Right cardiac atrium (tissue), 5 donors: Measurements from ENCODE around the gene CTNS. TPM values are rescaled to one million over a fixed set of nuclear protein-coding genes. Genes with fewer than 3 reads are reported as not detected.

Source experiments
- ATAC-seq, 2 donors: fragments of 200-7000 bp; cut with Tn5 transposase; one replicate each; pipeline versions ENCODE4 v1.8.0 to v1.9.1; 2020; ENCODE audit warnings: moderate library complexity in 2 of 2, mild to moderate bottlenecking in 1 of 2
- DNase-seq, 3 donors: peaks; one replicate each; pipeline ENCODE4 v3.0.0-alpha.2; 2020
- H3K27ac ChIP-seq: one replicate; pipeline ENCODE4 v1.5.1; 2013; ENCODE audit warnings: mild to moderate bottlenecking, low read length, control low read depth, moderate library complexity
- H3K27me3 ChIP-seq: one replicate; pipeline ENCODE4 v1.6.1; 2013; ENCODE audit not compliant: control insufficient read depth, insufficient read depth
- H3K4me1 ChIP-seq: one replicate; pipeline ENCODE4 v1.6.1; 2013; ENCODE audit warnings: low read length; ENCODE audit not compliant: control insufficient read depth, insufficient read depth
- H3K4me3 ChIP-seq: one replicate; pipeline ENCODE4 v1.5.1; 2013; ENCODE audit warnings: low read length, control low read depth
- H3K9me3 ChIP-seq: one replicate; pipeline ENCODE4 v1.6.1; 2013; ENCODE audit warnings: low read length; ENCODE audit not compliant: control insufficient read depth
- WGBS: extraction: QIAGEN DNeasy Blood & Tissue Kit; methylation state at CpG from one replicate; pipeline ENCODE4 v1.1.7; 2013; 5-methylcytosine and 5-hydroxymethylcytosine counted together
- intact Hi-C, 4 donors: fragments of 100-400 bp; cut with DNase I; formaldehyde crosslinking; loops; one replicate each; pipeline versions ENCODE4 v1.11.0 to v1.14.0; 2022 to 2023
- polyA plus RNA-seq: library from polyadenylated mRNA; stranded (reverse); fragments of 200-250 nt; gene quantifications from one replicate; pipeline ENCODE4 v1.2.3, GENCODE V29; 2013
- total RNA-seq, 4 donors: library from RNA; stranded (reverse); fragmentation: NEBNext Ultra II Directional; extraction: Animal tissue kit (Norgen Biotek cat#: 25700); gene quantifications; one replicate each; pipeline ENCODE4 v1.2.1, GENCODE V29; 2021
- donor health status: healthy with polysubstance abuse.
- donor health status: DM: no; HTN: yes; CAD: no.
- donor health status: DM: no; HTN: no; CAD: no.
- donor health status: DM: no; HTN: yes; CAD: no; lungs with severe emphysema.
- donor health status: DM: yes; HTN: yes; CAD: no.

CTNS gene
- total and polyA plus RNA-seq, 5 donors = 7.4 to 10.5 (median 7.9) TPM

DNA sequence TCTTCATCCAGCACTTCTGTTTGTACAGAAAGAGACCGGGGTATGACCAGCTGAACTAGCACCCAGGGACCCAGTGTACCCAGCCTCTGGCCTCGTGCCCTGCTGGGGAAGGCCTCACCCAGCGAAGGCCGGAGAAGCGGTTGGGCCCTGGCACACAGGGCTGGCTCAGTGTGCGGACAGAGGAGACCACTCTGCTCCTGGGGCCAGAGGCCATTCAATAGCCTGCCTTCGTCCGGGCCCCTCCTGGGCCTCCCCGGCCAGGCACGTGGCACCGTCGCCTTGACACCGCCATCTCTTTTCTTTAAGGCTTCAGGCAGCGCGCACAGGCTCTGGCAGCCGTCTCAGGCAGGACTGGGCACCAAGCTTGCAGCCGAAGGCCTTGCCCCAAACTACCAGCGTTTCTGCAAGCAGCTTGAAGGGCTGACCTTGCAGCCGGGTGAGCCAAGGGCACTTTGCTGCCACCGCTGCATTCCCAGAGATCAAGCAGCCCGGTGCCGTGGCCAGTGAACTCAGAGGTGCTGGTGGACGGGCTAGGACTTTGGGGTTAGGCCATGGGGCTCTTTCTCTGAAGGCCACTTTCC is 23.8 kb downstream of the CTNS start:
- no peaks in the 10 kb centered on the region for H3K27me3 ChIP-seq
- no peak overlapping the region for H3K4me3 ChIP-seq
- H3K27ac ChIP-seq = peak overlapping the region; percentile 63
- peak in 2 of 3 donors; percentile 48 to 74 for DNase-seq
- peaks cover 4% of the 10 kb centered on the region for H3K4me1 ChIP-seq
- WGBS = 74% methylated on average over 23 of the region's 23 CpGs
- intact Hi-C loops = no loop called here
- H3K9me3 ChIP-seq = no peaks in the 10 kb centered on the region
- peak; percentile 17 to 18 for ATAC-seq

DNA sequence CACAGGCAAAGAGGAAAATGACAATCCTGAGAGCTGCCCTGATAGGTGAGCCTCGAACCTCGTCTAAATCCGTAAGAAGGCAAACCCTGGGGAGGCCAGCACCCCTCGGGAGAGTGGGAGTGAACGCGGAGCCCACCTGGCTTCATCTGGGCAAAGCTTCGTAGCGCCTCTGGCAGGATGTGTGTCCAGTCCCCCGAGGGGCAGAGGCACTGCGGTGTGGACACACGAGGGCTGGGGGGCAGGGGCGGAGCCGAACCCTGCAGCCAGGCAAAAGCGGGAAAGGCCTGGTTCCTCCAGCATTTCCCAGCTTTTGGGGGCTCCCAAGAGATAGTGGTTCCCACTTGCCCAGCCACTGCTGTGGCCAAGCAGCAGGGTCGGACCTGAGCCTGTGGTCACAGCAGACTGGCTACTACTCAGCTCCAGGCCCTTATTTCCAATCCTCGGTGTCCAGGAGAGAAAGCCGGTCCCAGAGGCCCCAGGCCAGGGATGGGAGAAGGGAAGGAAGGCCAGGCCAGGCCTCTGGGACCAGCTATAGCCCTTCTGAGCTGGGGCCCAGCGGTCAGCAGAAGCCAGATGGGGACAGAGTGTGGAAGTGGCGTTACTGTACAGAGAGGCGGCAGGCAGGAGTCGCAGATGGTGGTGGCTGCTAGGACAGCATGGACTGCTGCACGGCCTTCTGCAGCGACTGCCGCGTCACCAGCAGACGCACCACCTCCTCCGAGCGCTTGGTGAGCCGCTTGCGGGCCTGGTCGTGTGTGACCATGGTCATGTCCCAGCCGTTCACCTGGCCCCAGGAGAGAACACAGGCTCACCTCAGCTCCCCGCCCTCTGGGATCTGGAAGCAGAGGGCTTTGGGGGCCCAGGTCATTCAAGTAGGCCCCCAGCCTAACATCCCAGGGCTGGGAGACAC is 26.8 kb downstream of the CTNS start:
- Histone ChIP-seq H3K4me1 (peaks cover 19% of the 10 kb centered on the region), H3K27ac (no peak overlapping the region), H3K9me3 (no peaks in the 10 kb centered on the region), H3K27me3 (no peaks in the 10 kb centered on the region), H3K4me3 (no peak overlapping the region)
- intact Hi-C loops = no loop called here
- WGBS = 86% methylated on average over 33 of the region's 33 CpGs
- ATAC-seq = no peak
- peak in 1 of 3 donors; percentile 49 for DNase-seq

DNA sequence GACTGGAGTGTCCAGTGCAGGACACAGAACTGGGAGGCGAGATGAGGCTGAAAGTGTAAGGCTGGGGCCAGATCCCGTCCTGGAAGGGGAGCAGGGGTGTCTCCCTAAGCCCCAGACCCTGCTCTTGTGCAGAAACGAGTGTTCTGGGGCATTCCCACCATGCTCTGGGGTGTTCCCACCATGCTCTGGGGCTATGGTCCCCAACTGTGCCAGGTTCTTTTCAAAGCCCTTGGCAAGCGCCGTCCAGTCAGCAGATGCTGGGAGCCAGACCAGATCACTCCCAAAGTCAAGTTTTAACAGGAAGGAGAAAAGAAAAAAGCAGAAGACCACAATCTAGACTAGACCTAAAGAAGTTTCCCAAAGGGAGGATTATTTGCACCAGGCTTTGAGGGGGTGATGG is 29.3 kb downstream of the CTNS start:
- DNase-seq (peak in 1 of 3 donors; percentile 82), ATAC-seq (no peak)
- no peak overlapping the region for H3K4me3 ChIP-seq

DNA sequence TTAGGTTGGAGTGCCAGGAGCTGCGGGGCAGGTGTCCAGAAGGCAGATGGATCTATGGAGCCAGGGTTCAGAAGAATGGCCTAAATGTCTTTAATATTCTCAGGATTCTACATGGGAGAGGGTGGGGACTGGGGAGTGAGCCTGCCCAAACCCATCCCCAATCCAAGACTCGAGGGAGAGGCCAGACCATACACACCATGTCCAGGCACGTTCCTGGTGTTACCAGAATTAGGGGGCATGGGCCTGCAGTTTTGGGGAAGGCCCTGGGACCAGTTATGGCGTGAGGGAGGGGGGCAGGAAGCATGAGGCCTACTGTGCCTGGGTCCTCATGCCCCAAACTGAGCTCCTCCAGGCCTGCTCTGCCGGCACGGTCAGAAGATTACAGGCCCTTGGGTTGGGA is 30.0 kb downstream of the CTNS start:
- Histone ChIP-seq H3K27ac (peak overlapping the region; percentile 88), H3K4me1 (peaks cover 15% of the 10 kb centered on the region), H3K4me3 (peak overlapping the region; percentile 13), H3K9me3 (no peaks in the 10 kb centered on the region), H3K27me3 (no peaks in the 10 kb centered on the region)
- ATAC-seq (no peak), DNase-seq (peak in 1 of 3 donors; percentile 58)
- WGBS = 60% methylated on average over 6 of the region's 6 CpGs
- intact Hi-C loops = no loop called here

More for the DNA sequence above, 29.3 kb downstream of the CTNS start:
- no peaks in the 10 kb centered on the region for H3K27me3 ChIP-seq
- H3K9me3 ChIP-seq = no peaks in the 10 kb centered on the region
- H3K27ac ChIP-seq = peak overlapping the region; percentile 88
- 56% methylated on average over 5 of the region's 5 CpGs for WGBS
- intact Hi-C loops = no loop called here
- H3K4me1 ChIP-seq = peaks cover 15% of the 10 kb centered on the region

DNA sequence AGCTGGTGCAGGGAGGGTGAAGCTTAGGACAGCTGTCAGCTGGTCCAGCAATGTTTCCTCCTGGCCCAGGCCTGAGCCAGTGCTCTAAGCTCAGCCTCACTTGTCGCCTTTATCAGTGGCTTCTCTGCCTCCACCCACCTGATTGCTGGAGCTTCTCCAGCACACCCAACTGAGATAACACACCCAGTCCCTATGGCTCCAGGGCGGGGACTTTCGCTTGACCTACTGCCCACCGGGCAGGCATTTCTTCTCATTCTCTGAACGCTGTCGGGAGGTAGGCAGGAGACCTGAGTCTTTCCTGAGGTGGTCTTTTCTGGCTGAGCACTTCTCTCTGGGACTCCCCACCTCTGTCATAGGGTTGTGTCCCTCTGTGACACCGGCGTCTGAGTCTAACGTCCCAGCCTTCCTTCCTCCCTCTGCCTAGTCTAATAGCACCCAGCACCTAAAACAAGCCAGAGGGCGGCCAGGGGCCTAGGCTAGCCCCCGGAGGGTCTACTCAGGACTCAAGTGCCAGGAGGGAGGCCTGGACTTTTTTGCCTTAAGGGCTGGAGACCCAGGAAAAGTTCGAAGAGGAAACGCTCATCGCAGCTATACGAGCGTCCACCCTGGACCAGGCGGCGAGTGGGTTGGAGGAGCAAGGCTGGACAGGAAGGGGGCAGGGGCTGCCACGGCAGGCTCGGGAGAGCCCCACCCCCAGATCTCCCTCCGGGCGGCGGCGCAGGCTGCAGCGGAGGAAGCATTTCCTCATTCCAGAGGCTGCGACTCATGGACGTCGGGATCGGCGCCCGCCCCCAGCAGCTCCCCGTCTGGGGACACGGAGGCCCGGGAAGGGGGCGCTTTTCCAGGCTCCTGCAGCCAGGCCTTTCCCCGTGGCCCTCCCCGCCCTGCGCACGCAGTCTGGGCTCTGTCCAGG is 31.1 kb downstream of the CTNS start:
- H3K27ac ChIP-seq = peak overlapping the region; percentile 99
- intact Hi-C loops = no loop called here
- H3K4me3 ChIP-seq = peak overlapping the region; percentile 57
- 2% methylated on average over 39 of the region's 39 CpGs for WGBS
- H3K9me3 ChIP-seq = no peaks in the 10 kb centered on the region
- no peaks in the 10 kb centered on the region for H3K27me3 ChIP-seq
- peaks cover 15% of the 10 kb centered on the region for H3K4me1 ChIP-seq
- DNase-seq = peak; percentile 96 to 97 (median 97)
- ATAC-seq = peak; percentile 87 to 90

DNA sequence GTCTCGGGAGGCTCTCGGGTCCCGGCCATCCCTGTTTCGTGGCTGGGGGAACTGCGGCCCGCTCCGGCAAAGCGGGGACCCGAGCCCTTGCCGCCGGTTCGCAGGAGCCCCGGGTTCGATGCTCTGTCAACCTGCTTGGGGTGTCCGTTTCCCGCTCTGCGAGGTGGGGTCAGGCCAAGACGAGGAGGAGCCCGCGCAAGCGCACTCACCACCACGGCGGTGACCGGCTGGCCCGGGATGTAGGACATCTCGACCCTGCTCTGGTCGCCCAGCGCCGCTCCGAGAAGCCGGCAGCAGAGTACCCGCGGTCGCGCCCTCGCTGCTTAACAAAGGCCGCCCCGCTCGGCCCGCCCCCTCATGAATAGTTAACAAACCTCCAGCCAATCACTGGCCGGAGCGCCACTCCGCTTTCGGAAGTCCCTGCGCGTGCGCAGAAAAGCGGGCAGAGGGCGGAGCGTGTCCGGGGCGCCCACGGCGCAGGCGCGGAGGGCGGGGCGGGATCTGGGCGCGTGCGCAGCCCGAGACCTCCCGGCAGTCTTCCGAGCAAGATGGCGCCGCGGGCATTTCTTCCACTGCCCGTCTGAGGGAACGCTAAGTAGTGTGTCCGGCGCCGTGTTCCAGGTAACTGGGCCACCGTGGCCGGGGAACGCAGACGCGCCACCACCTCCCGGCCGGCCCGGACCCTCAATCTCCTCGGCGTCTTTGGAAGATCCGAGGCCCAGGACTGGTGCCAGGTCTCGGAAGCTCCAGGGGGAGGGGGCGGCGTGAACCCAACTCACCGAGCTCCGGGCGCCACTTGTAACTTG is 31.9 kb downstream of the CTNS start, which contains the start of the genes EMC6 and TAX1BP3:
EMC6 (plus strand) TSS at position 534 of the 806 bp plus-strand sequence. CDS start 335 bp downstream, outside the sequence.
TAX1BP3 (minus strand) TSS at position 300 of the 806 bp plus-strand sequence; CDS start at position 248, 52 bp downstream.
- H3K27ac ChIP-seq = peak within 1 kb of the TSS; percentile 99
- H3K27me3 ChIP-seq = no peaks in the 10 kb centered on the region
- intact Hi-C loops = no loop called here
- ATAC-seq (peak; percentile 93 to 95), DNase-seq (peak; percentile 99 to 100 (median 100))
- H3K4me1 ChIP-seq = peaks cover 15% of the 10 kb centered on the region
- no peaks in the 10 kb centered on the region for H3K9me3 ChIP-seq
- peak within 1 kb of the TSS; percentile 57 for H3K4me3 ChIP-seq
- under 1% methylated on average over 89 of the region's 89 CpGs for WGBS

DNA sequence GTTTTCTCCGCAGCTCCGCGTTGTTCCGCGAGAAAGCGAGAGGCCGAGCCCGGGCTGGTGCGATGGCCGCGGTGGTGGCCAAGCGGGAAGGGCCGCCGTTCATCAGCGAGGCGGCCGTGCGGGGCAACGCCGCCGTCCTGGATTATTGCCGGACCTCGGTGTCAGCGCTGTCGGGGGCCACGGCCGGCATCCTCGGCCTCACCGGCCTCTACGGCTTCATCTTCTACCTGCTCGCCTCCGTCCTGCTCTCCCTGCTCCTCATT is 32.5 kb downstream of the CTNS start:
- H3K9me3 ChIP-seq = no peaks in the 10 kb centered on the region
- intact Hi-C loops = no loop called here
- WGBS = under 1% methylated on average over 32 of the region's 32 CpGs

DNA sequence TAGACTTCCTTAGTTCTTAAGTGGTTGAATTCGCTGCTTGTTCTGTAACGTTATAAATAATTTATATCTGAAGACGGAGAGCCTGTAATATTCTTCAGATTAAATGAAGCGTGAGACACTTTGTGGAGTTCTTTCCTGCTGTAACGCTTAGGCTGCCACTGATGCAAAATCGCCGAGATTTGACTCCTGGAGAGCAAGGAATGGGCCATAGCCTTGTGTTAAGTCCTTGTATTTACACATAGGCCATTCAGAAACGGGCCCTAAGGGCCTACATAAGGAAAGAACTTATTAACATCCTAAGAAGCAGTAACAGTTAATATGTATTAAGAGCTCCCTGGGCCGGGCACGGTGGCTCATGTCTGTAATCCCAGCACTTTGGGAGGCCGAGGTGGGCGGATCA is 33.0 kb downstream of the CTNS start:
- WGBS = 47% methylated on average over 12 of the region's 12 CpGs
- H3K4me1 ChIP-seq = peaks cover 15% of the 10 kb centered on the region
- ATAC-seq (no peak), DNase-seq (no peak)
- no peaks in the 10 kb centered on the region for H3K9me3 ChIP-seq
- intact Hi-C loops = no loop called here
- H3K27me3 ChIP-seq = no peaks in the 10 kb centered on the region
- H3K4me3 ChIP-seq = peak overlapping the region; percentile 56
- no peak overlapping the region for H3K27ac ChIP-seq

More for the DNA sequence above, 32.5 kb downstream of the CTNS start:
- DNase-seq (no peak), ATAC-seq (no peak)
- Histone ChIP-seq H3K4me1 (peaks cover 15% of the 10 kb centered on the region), H3K4me3 (peak overlapping the region; percentile 56), H3K27me3 (no peaks in the 10 kb centered on the region), H3K27ac (peak overlapping the region; percentile 16)

DNA sequence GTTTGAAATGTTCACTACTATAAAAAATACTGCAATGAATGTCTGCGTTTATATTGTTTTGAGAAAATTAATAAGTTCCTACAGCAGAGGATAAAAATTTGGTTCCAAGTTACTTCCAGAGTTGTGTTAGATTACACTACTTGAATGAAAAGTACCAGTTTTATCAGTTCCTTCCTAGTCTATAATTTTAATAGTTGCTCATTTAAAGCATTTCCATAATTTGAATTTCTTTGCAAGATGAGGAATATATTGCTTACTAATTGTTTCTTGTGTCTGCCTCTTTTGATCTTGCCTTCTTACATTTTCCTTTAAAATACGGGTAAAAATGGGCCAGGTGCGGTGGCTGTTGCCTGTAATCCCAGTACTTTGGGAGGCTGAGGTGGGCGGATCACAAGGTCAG is 36.0 kb downstream of the CTNS start:
- 95% methylated on average over 4 of the region's 4 CpGs for WGBS
- intact Hi-C loops = no loop called here
- no peaks in the 10 kb centered on the region for H3K27me3 ChIP-seq
- ATAC-seq (no peak), DNase-seq (no peak)
- no peaks in the 10 kb centered on the region for H3K4me1 ChIP-seq
- no peaks in the 10 kb centered on the region for H3K9me3 ChIP-seq
- H3K4me3 ChIP-seq = no peak overlapping the region
- H3K27ac ChIP-seq = no peak overlapping the region

DNA sequence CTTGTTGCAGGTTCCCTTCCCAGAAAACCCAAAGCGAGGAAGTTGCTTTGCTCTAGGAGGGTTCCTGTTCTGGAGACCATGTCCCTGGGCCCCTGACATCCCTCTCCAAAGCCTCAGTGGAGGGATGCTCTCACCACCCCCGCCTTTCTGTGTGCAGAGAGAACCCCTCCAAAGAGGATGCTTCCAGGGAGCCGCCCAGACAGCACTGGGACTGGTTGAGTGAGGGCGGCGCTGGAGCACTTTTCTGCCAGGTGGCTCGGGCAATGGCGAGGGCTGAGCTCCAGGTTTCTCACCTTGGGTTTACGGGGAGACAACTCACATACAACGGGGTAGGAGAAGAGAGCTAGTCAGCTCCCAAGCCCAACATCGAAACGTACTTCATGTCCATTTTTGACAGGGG is 39.3 kb downstream of the CTNS start:
- Histone ChIP-seq H3K27me3 (no peaks in the 10 kb centered on the region), H3K4me1 (no peaks in the 10 kb centered on the region), H3K4me3 (no peak overlapping the region), H3K9me3 (no peaks in the 10 kb centered on the region), H3K27ac (no peak overlapping the region)
- WGBS = 80% methylated on average over 11 of the region's 11 CpGs
- DNase-seq = peak in 1 of 3 donors; percentile 17
- intact Hi-C loops = no loop called here
- no peak for ATAC-seq
